Umbilical cord (tissue), 2 donors: ENCODE measurements around the gene PPP5C. TPM values are rescaled to one million over a fixed set of nuclear protein-coding genes. Genes with fewer than 3 reads are reported as not detected.

Source experiments
- DNase-seq: peaks from one replicate; pipeline ENCODE4 v3.0.0-alpha.2; 2015; ENCODE audit warnings: low spot score
- total RNA-seq: library from RNA; depleted of rRNA; stranded (reverse); fragments of >200 nt; gene quantifications from one replicate; pipeline ENCODE4 v1.2.3, GENCODE V29; 2014; ENCODE audit warnings: low replicate concordance; ENCODE audit not compliant: insufficient read depth

The PPP5C gene
- total RNA-seq, 1 donor from 2014 or later, result 33.9 TPM

DNA sequence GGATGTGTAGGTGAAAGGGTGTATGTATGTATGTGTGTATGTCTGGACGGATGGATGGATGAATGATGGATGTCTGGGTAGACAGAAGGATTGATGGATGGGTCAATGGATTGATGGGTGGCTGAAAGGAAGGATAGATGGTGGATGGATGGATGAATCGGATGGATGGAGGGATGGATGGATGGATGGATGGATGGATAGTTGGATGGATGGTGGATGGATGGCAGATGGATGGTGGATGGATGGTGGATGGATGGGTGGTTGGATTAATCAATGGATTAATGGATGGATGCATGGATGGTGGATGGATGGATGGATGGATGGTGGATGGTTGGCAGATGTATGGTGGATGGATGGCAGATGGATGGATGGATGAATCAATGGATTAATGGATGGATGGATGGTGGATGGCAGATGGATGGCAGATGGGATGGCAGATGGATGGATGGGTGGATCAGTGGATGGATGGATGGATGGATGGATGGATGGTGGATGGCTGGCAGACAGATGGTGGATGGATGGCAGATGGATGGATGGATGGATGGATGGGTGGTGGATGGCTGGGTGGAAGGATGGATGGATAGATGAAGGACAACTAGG lies 16.5 kb upstream of the PPP5C start:
- no peak for DNase-seq

DNA sequence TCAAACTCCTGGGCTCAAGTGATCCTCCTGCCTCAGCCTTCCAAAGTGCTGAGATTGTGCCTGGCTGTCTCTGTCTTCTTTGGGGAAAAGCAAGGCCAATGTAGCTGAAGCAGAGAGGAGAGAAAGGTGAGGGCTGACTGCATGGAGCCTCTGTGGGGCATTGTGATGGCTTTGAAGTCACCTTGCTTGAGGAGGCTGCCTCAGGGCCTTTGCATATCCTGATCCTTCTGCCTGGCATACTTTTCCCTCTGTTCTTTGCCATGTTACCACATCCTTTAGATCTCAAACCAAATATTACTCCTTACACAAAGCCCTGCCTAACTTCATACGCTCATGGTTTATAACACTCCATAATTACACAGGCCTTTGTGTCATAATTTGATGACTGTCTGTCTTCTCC lies 9.4 kb upstream of the PPP5C start:
- DNase-seq, result no peak

GRCh38 chr19:46339446-46339845 lies 7.4 kb upstream of the PPP5C start:
- DNase-seq, result peak; percentile 69

DNA sequence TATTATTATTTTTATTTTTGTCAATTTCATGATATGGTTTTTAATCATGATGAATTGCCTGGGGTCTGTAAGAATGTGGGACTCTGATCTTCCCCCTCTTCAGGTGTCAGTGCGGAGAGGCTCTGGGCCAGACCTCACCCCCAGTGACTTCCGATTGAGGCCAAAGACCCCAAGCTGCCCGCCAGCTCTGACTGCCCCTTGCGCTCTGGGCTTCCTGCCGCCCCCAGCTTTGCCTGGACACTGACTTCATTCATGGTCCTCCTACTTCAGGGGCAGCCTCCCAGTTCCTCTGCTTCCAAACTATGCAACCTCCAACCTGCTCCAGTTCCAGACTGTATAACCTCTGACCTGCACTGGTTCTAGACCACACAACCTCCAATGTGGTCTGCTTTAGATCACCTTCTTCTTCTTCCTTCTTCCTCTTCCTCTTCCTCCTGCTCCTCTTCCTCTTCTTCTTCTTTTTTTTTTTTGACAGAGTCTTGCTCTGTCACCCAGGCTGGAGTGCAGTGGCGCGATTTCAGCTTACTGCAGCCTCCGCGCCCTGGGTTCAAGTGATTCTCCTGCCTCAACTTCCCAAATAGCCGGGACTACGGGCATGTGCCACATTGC lies 6.7 kb upstream of the PPP5C start:
- DNase-seq, result no peak

DNA sequence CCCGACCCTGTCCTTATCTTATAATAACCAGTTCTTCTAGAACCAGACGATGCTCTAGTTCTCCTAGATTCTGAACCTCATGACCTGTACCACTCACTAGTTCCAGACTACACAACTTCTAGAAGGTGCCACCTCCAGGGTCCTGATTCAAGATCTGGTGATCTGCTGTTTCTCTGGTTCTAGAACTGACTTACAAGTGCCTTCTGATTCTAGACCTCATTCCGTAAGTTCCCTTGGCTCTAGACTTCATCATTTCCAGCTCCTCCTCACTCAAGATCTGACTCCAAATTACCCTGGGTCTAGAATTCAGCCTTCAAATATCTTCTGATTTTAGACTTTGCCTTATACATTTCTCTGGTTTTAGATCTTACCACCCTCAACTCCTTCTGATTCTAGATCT lies 5.0 kb upstream of the PPP5C start:
- no peak for DNase-seq

DNA sequence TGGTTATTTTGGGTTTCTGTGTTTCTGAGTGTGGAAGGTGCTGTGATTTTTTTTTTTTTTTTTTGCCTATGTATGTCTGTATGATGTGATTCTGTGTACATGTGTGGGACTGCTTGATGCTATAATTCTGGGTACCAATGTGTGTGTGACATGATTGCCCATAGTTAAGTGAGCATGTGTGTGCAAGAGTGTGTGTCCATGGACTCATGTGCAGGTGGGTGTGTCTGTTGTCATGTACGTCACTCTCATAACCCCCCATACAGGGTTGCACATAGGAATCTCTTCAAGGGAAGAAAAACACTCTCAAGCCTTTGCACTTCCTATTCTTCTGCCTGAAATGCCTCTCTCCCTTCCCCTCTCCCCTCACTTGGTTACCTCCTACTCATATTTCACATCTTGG lies 2.5 kb upstream of the PPP5C start:
- DNase-seq, result no peak

DNA sequence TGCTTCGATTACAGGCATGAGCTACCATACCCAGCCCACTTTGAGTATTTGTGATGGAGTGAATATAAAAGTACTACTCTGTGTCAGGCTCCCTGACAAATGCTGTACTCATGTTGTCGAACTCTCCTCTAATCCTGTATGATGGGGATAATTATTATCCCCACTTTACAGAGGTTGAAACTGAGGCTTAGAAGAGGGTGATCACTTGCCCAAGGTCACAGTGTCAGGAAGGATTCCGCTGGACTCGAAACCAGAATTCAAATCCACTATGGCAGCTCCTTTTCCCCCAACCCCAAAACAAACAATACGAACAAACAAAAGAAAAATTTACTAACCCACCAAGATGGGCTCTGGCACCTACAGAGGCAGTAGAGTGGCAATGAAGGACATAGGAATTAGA lies 1.7 kb upstream of the PPP5C start:
- no peak for DNase-seq

GRCh38 chr19:46347572-46347883 lies 641 bp downstream of the PPP5C start:
- no peak for DNase-seq

- DNase-seq, result no peak
These were observed 1.1 kb downstream of the PPP5C start for GRCh38 chr19:46347985-46348384.

GRCh38 chr19:46349311-46349993 lies 2.6 kb downstream of the PPP5C start:
- no peak for DNase-seq

- no peak for DNase-seq
These were observed 3.3 kb downstream of the PPP5C start for GRCh38 chr19:46350029-46350757.

DNA sequence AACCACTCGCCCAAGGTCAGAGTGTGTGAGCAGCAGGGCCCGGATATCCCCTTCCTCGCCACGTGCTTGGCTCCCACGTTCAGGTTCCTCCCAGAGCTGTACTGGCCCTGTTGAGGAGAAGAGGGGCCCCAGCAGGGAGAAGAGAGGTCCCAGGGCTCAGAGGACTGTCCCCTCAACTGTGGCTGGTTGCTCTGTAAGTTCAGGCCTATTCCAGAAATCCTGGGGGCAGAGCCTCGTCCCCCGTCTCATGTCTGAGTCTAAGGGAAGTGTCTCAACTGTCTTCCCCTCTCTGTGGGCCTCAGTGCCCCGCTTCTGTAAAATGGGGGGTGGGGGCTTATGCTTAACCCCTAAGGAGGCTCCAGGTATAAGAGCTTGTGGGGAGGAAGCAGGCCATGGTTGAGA lies 3.9 kb downstream of the PPP5C start:
- no peak for DNase-seq

DNA sequence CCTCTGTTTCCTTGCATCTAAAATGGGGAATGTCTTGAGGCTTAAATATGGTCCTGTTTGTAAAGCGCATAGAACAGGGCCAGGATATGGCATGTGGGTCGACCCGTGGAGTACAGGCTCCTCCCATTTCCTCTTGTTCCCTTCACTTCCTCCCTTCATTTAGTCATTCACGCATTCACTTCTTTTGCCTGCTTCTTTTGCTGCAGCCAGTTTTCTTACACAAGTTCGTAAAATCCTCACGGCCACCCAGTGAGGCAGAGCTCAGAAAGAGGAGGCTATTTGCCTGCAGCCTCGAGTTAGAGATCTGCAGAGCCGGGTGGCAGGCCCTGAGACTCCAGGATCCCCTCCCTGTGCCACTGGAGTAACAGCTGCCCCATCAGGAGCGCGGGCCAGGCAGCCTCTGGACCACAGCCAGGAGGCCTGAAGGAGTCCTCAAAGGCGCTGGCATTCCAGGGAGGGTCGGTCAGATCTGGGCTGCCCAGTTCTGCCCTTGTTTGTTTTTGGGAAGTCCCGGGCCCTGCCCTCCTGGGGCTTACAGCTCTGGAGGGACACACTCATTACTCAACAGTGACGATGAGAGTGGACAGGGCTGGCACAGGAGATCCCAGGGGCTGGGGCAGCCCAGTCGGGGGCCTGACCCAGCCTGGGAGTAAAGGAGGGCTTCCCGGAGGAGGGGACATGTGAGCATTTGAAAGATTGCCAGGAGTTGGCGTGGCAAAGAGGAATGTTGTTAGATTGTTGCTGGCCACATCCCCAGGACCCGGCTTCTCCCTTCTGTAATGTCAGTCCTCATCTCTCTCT lies 4.6 kb downstream of the PPP5C start:
- DNase-seq, result no peak

DNA sequence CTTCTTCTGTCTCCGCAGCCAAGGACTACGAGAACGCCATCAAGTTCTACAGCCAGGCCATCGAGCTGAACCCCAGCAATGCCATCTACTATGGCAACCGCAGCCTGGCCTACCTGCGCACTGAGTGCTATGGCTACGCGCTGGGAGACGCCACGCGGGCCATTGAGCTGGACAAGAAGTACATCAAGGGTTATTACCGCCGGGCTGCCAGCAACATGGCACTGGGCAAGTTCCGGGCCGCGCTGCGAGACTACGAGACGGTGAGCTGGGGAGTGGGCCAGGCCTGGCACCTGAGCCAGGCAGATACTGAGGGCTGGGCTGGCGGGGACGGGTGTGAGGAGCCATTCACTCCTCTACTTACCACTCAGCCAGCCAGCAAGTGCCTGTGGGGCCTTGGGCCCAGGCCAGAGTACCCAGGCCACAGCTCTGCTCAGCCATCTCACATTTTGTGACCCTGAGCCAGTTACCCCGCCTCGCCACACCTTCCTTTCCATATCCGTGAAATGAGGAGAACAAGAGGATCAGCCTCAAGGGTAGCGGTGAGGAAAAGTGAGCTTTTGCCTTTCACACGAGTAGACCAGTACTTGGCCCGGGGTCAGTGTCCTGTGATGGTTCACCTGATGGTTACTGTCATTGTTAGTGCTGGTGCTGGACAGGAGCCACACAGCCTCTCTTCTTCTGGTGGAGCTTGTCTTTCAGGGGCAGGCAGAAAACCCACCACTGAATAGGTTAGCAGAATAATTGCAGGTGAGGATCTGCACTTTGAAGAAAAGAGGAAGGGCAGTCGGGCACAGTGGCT lies 7.0 kb downstream of the PPP5C start:
- no peak for DNase-seq

DNA sequence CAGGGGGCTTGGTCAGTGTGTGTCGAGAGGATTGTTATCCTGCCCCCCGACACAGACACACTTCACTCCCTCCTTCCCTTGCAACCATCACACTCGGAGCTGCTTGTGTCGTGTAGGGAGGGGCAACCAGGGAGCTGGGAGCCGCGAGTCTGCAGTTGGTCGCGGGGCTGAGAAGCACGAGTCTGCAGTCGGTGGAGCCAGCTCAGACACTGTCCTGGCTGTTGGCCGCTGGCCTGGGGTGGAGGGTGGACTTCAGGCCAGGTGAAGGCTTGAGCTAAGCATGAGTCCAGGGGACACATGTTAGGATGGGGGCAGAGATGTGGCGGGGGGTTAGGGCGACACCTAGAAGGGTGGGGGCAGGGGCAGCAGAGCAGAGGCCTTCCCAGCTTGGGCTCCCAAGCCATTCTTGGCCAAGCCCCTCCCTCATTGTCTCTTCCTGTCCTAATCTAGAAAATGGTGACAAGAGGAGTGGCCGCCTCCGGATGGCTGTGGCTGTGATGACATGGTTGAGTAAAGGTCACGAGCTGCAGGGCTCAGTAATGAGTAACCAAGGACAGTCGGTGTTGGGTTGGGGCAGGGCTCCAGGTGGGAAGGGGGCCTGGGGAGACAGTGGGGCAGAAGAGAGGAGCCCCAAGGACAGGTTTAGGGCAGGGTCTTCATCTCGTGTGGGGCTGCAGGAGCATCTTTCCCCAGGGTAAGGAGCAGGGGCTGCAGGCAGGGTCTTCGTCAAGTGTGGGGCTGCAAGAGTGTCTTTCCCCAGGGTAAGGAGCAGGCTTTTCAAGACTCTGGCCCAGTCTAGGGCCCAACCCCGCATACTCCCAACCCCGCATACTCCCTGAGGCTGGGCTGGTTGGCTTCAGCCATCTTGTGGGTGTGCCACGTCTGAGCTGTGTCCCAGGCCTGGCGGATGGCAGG lies 8.6 kb downstream of the PPP5C start:
- no peak for DNase-seq

- DNase-seq, result no peak
These were observed 9.5 kb downstream of the PPP5C start for GRCh38 chr19:46356149-46357055.

DNA sequence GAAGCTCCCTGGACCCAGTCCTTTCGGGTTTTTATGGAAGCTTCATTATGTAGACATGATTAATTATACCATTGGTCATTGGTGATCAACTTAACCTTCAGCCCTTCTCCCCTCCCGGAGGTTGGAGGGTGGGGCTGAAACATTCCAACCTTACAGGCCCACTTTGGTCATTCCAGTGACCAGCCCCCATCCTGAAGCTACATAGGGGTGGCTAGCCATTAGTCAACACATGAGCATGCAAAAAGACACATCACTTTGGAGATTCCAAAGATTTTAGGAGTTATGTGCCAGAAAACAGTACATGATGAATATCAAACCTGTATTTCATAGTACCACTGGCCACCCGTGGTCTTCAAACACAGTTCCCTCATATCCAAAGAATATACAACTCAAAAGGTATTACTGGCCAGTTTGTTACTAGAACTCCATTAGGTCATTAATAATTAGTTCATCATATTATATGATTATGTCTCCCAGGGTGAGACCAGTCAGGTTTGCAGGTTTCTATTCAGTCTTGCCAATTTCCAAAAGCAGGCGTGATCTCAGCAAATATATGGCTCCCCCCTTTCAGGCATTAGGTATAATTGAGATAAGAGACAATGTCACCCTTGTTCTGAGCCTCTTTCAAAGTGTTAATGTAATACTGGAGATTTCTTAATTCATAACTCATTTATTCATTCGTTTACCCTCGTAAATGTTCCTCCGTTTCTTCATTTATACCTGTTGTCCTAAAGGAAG lies 11.1 kb downstream of the PPP5C start:
- no peak for DNase-seq

DNA sequence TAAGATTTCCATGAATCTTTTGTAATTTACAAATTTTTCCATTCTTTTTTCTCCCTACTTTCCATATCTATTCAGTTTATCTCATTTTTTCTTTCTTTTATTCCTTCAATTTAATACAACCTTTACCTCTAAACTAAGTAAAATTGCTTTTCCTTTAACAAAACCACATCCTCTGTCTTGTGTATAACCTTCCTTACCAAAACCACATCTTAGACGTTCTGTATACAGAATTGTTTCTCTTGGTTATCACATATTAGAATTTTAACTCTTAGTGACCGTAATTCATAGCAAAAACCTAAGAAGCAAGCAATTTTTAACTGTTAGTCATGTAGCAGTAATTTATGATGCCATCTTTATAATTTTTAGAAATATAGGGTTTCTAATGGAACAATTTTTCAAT lies 15.0 kb downstream of the PPP5C start:
- DNase-seq, result no peak
